Urinary bladder (tissue), 4 donors: ENCODE results near the gene RAD50. TPM values are rescaled to one million over a fixed set of nuclear protein-coding genes. Genes with fewer than 3 reads are reported as not detected.
A peak's percentile ranks its signal among the peaks of the same experiment; 100 is the strongest.
"Not testable (repeated sequence)": the region's sequence is repeated elsewhere in the genome, so short reads cannot be mapped to it uniquely, and the experiment has no call there.

Source experiments
- DNase-seq: peaks from one replicate; pipeline ENCODE4 v3.0.0-alpha.2; 2015; ENCODE audit errors: extremely low spot score
- H3K27ac ChIP-seq: one replicate; pipeline ENCODE4 v1.5.1; 2013; ENCODE audit warnings: low read depth, mild to moderate bottlenecking, moderate library complexity
- H3K36me3 ChIP-seq: one replicate; pipeline ENCODE4 v1.6.1; 2013; ENCODE audit warnings: mild to moderate bottlenecking, moderate library complexity; ENCODE audit not compliant: insufficient read depth
- H3K4me1 ChIP-seq: one replicate; pipeline ENCODE4 v1.6.1; 2013; ENCODE audit warnings: mild to moderate bottlenecking, moderate library complexity; ENCODE audit not compliant: insufficient read depth
- H3K4me3 ChIP-seq: one replicate; pipeline ENCODE4 v1.5.1; 2013; ENCODE audit warnings: low read depth, low read length
- WGBS: extraction: QIAGEN DNeasy Blood & Tissue Kit; methylation state at CpG from one replicate; pipeline ENCODE4 v1.1.7; 2013; 5-methylcytosine and 5-hydroxymethylcytosine counted together
- polyA plus RNA-seq: library from polyadenylated mRNA; stranded (reverse); fragments of 200-250 nt; gene quantifications from one replicate; pipeline ENCODE4 v1.2.3, GENCODE V29; 2013
- total RNA-seq: library from RNA; depleted of rRNA; stranded (reverse); fragments of >200 nt; gene quantifications from one replicate; pipeline ENCODE4 v1.2.3, GENCODE V29; 2014
- donor health status: healthy with polysubstance abuse.
- donor health status: healthy.

RAD50 gene
- total and polyA plus RNA-seq, 2 donors, result 13.4 to 75.0 TPM

DNA sequence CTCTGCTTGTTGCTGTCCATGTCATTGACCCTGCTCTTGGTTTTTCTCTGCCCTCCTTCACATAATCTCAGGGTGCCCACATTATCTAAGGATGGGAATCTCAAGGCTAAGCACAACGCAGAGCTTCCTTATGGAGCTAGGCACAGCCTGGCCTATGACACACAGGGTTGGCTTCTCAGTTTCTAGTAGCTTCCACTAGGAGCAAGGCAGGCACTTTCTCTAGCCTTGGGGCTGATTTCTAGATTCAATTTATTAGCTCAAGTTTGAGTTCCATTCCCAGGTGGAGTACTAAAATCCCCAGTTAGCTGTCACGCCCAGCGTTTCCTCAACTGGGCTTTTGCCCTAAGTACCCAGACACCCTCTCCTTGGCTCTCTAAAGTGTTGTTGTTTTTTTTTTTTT lies 129.4 kb downstream of the RAD50 start:
- no peak overlapping the region for H3K27ac ChIP-seq
- H3K4me1 ChIP-seq, result peaks cover 1% of the 10 kb centered on the region
- DNase-seq, result no peak
- no peak overlapping the region for H3K4me3 ChIP-seq
- WGBS, result 92% methylated on average over 3 of the region's 3 CpGs
- peaks cover 3% of the 10 kb centered on the region for H3K36me3 ChIP-seq

DNA sequence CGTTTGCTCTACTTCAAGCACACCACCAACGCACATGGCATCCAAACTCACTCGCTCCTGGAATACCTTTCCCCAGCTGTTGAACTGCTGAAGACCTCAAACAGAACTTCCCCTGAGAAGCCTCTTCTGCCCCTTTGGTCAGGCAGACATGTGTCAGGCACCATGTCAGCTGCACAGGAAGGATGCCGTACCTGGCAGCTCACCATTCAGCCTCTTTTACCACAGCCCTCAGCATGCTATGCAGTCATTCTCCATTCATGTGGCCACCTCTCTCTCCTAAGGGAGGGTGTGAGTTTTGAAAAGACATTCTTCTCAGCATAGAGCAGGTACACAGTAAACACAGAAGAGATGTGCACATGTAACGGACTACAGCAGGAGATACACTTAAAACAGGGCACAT lies 131.2 kb downstream of the RAD50 start:
- H3K4me3 ChIP-seq, result no peak overlapping the region
- peaks cover 1% of the 10 kb centered on the region for H3K4me1 ChIP-seq
- H3K27ac ChIP-seq, result no peak overlapping the region
- peaks cover 3% of the 10 kb centered on the region for H3K36me3 ChIP-seq
- 86% methylated on average over 5 of the region's 5 CpGs for WGBS
- DNase-seq, result no peak

DNA sequence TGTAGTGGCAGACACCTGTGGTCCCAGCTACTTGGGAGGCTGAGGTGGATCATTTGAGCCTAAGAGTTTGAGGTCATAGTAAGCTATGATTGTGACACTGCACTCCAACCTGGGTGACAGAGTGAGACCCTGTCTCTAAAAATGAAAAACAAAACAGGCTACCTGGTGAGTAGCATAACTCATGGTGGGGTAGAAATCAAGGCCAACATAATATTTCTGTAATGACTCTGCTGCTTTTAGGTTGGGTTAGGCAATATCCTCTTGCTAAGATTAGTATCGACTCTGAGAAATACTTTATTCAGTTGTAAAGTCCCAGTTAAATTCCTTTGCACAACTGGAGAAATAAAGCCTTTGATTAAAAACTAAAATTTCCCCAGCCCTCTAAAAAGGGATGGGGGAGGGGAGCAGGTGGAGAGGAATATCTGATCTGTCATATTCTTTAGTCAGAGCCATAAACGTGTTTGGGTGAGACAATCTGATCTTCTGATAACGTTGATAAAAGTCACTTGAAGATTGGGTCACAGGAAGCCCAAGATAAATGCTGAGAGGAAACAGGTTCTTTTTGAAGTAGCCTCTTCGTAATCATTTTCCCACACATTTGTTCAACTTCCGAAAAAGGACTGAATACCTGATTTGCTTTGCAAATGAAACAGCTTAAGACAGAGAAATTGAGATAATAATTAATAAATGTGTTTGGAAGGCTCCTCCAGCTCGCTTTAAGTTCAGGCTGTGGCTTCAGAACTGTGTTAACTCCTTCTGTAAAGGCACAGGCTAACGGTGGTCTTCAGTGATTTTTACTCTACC lies 132.0 kb downstream of the RAD50 start:
- DNase-seq, result no peak
- no peak overlapping the region for H3K27ac ChIP-seq
- H3K4me3 ChIP-seq, result no peak overlapping the region
- H3K36me3 ChIP-seq, result peaks cover 3% of the 10 kb centered on the region
- WGBS, result 54% methylated on average over 7 of the region's 7 CpGs
- H3K4me1 ChIP-seq, result peaks cover 1% of the 10 kb centered on the region

DNA sequence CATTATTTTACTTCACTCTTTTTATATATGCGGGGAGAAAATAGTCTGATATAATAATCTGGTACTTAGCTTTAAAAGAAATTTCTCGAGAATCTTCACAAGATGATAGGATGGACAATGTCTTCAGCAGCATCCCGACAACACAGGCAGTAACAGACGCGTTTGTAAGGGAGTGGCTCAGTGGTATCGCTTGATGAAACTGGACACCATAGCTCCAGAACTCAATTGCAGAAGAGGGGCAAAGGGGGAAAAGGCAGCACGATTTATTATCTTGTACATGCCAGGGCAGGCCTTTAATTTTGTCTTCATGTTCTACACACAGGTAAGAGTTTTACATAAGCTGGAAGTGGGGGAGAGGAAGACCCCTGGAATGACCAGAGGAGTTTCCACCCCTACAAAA lies 132.7 kb downstream of the RAD50 start:
- Histone ChIP-seq H3K36me3 (peaks cover 3% of the 10 kb centered on the region), H3K27ac (no peak overlapping the region), H3K4me1 (peaks cover 1% of the 10 kb centered on the region), H3K4me3 (no peak overlapping the region)
- WGBS, result 69% methylated on average over 7 of the region's 7 CpGs
- DNase-seq, result peak; percentile 8

DNA sequence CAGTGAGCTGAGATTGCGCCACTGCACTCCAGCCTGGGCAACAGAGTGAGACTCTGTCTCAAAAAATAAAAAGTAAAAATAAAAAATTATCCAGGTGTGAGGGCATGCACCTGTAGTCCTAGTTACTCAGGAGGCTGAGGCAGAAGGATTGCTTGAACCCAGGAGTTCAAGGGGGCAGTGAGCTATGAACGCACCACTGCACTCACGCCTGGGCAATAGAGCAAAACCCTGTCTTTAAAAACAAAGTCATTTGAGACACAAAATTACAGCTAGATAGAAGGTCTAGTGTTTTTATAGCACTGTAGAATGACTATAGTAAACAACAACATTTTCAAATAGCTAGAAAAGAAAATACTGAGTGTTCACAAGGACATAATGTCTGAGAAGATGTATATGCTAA lies 133.4 kb downstream of the RAD50 start:
- H3K4me1 ChIP-seq, result peaks cover 1% of the 10 kb centered on the region
- H3K4me3 ChIP-seq, result no peak overlapping the region
- H3K27ac ChIP-seq, result no peak overlapping the region
- 97% methylated on average over 3 of the region's 3 CpGs for WGBS
- H3K36me3 ChIP-seq, result peaks cover 3% of the 10 kb centered on the region
- DNase-seq, result no peak

DNA sequence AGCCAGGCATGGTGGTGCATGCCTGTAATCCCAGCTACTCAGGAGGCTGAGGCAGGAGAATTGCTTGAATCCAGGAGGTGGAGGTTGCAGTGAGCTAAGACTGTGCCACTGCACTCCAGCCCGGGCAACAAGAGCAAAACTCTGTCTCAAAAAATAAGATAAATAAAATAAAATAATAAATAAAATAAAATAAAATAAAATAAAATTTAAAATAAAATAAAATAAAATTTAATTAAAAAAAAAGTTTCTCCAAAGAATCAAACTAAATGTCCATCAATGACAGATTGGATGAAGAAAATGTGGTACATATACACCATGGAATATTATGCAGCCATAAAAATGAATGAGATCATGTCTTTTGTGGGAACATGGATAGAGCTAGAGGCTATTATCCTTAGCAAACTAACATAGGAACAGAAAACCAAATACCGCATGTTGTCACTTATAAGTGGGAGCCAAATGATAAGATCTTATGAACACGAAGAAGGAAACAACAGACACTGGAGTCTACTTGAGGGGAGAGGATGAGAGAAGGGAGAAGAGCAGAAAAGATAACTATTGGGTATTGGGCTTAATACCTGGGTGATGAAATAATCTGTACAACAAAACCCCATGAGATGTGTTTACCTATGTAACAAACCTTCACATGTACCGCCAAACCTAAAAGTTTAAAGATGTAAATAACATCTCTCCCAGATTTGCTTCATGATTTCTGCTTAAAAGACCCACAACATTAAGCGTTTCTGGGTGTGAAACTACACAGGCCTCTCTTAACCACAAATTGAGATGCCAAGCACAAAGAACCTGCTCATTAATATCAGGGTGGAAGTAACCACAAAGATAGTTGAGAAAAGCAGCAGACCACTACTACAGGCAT lies 135.2 kb downstream of the RAD50 start:
- not testable (repeated sequence) for H3K4me3 ChIP-seq, DNase-seq, H3K36me3 ChIP-seq, H3K4me1 ChIP-seq, H3K27ac ChIP-seq
- WGBS, result 95% methylated on average over 5 of the region's 5 CpGs

DNA sequence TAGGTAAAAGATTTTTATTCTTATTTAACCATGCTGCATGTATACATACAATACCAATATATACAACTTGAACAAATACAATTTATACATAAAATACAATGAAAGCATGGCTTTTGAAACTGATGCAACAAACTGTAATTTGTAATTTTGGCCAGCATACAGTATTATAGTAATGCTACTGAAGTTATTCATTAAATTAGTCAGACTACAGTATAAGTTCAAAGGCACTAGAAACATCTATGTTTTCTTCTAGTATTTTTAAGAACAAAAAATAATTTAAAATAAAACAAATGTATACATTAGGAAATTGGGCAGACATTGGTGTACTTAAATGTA lies 135.8 kb downstream of the RAD50 start:
- Histone ChIP-seq H3K4me1 (no peaks in the 10 kb centered on the region), H3K4me3 (no peak overlapping the region), H3K27ac (no peak overlapping the region), H3K36me3 (peaks cover 5% of the 10 kb centered on the region)
- no peak for DNase-seq

Other genes starting within 250 kb of the RAD50 start
- gene SLC22A5, start 187.3 kb upstream of the RAD50 start, total RNA-seq, result 9.3 TPM
- 6.4 TPM for gene SLC22A5, start 187.3 kb upstream of the RAD50 start, polyA plus RNA-seq
- 16.4 TPM for gene IRF1, start 66.2 kb upstream of the RAD50 start, total RNA-seq
- 26.0 TPM for gene IRF1, start 66.2 kb upstream of the RAD50 start, polyA plus RNA-seq
- gene IL5, start 13.5 kb upstream of the RAD50 start, total RNA-seq, result not detected
- gene IL5, start 13.5 kb upstream of the RAD50 start, polyA plus RNA-seq, result not detected
- not detected for gene IL13, start 101.2 kb downstream of the RAD50 start, total RNA-seq
- not detected for gene IL13, start 101.2 kb downstream of the RAD50 start, polyA plus RNA-seq
- gene IL4, start 117.0 kb downstream of the RAD50 start, total RNA-seq, result not detected
- not detected for gene IL4, start 117.0 kb downstream of the RAD50 start, polyA plus RNA-seq
- 17.6 TPM for gene KIF3A, start 180.6 kb downstream of the RAD50 start, total RNA-seq
- gene KIF3A, start 180.6 kb downstream of the RAD50 start, polyA plus RNA-seq, result 3.4 TPM
- gene CCNI2, start 190.4 kb downstream of the RAD50 start, total RNA-seq, result 1.9 TPM
- 1.4 TPM for gene CCNI2, start 190.4 kb downstream of the RAD50 start, polyA plus RNA-seq
- gene SEPTIN8, start 220.3 kb downstream of the RAD50 start, total RNA-seq, result 64.8 TPM
- gene SEPTIN8, start 220.3 kb downstream of the RAD50 start, polyA plus RNA-seq, result 28.3 TPM